ENCODE data around the gene ERFE.

Gene ERFE

GRCh38 chr2:238121511-238122286, 37.1 kb upstream of the ERFE start:
- no peaks in the 10 kb centered on the region for H3K36me3 ChIP-seq (ENCODE audit: insufficient read depth, low read depth, low read length)
- no peak overlapping the region for H3K4me3 ChIP-seq (ENCODE audit: low read length)
- H3K4me1 ChIP-seq (ENCODE audit: insufficient read depth, low read length) = no peaks in the 10 kb centered on the region
- no peaks in the 10 kb centered on the region for H3K9me3 ChIP-seq (ENCODE audit: insufficient read depth, low read depth, low read length)
- no peak overlapping the region for H3K27ac ChIP-seq (ENCODE audit: low read length)
- peaks cover 13% of the 10 kb centered on the region; the same call in 1 of the 2 replicates for H3K27me3 ChIP-seq (ENCODE audit: insufficient read depth, low read length)
- no peak overlapping the region for H3K9ac ChIP-seq (ENCODE audit: low read depth, low read length)

DNA sequence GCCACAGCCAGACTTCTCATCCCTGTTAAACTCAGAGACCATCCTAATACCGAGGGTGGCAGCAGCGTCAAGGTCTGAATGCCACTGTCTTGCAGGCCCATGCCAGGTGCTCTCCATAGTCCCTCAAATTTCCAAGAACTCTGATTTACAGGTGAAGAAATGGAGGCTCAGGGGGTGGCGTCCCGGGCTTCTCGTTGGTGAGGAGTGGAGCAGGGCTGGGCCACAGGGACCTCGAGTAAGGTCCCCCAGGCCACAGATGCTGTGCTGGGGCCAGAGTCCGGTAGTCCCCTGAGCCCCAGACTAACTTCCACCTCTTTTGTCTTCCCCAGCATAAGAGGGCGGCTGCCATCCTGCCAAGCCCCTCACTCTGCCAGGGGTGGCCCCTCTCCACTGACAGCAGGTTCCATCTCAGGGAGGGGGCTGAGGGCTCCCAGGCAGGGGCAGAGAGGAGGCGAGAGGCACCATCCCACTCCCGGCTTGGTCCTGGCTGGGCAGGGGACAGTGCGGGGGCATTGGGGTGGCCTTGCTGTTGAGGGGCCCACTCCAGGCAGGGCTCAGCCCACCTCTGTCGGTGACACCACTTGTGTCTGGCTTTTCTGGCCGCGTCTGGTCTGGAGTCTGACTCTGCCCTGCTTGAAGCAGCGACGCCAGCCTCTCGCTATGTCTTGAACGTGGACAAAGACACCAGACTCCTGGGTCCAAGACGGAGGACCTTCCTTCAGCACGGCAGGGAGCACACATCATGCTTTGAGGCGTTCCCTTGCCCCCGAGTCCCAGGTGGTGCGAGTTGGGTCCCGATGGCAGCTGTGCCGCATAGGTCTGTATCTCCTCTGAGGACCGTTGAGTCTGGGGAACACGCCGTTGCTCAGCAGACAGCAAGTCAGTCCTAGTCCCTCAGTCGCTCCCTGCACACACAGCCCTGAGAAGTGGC, 36.2 kb upstream of the ERFE start:
- H3K27me3 ChIP-seq (ENCODE audit: insufficient read depth, low read length) = peaks cover 12% of the 10 kb centered on the region; the same call in 1 of the 2 replicates
- no peaks in the 10 kb centered on the region for H3K36me3 ChIP-seq (ENCODE audit: insufficient read depth, low read depth, low read length)
- no peak overlapping the region for H3K9ac ChIP-seq (ENCODE audit: low read depth, low read length)
- no peak overlapping the region for H3K27ac ChIP-seq (ENCODE audit: low read length)
- H3K4me3 ChIP-seq (ENCODE audit: low read length) = no peak overlapping the region
- no peaks in the 10 kb centered on the region for H3K9me3 ChIP-seq (ENCODE audit: insufficient read depth, low read depth, low read length)
- no peaks in the 10 kb centered on the region for H3K4me1 ChIP-seq (ENCODE audit: insufficient read depth, low read length)

- H3K36me3 ChIP-seq (ENCODE audit: insufficient read depth, low read depth, low read length) = no peaks in the 10 kb centered on the region
- no peak overlapping the region for H3K27ac ChIP-seq (ENCODE audit: low read length)
- peaks cover 4% of the 10 kb centered on the region for H3K27me3 ChIP-seq (ENCODE audit: insufficient read depth, low read length)
- no peak overlapping the region for H3K4me3 ChIP-seq (ENCODE audit: low read length)
- H3K9me3 ChIP-seq (ENCODE audit: insufficient read depth, low read depth, low read length) = no peaks in the 10 kb centered on the region
- no peaks in the 10 kb centered on the region for H3K4me1 ChIP-seq (ENCODE audit: insufficient read depth, low read length)
- H3K9ac ChIP-seq (ENCODE audit: low read depth, low read length) = no peak overlapping the region
These were observed 35.4 kb upstream of the ERFE start for GRCh38 chr2:238123218-238123971.

DNA sequence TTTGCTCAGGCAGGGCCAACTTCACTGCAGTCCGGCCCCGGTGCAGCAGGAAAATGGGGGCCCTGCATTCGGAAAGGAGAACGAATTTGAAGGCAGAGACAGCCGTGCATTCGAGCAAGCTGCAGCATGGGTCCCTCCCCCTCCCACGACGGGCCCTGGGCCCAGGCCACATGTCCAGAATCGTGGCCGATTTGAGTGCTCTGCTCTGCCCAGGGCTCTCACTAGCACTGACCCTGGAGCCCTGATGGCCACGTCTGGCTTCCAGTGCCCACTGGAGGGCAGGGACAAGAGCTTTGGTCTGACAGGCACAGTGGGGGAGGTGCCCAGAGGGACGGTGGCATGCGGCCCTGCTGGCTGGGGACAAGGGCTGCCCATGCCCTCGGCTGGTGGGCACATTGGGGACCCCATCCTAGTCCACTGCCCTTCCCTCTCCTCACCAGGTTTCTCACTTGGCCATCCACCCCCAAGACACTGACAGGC, 34.7 kb upstream of the ERFE start:
- no peaks in the 10 kb centered on the region; the same call in 1 of the 2 replicates for H3K27me3 ChIP-seq (ENCODE audit: insufficient read depth, low read length)
- no peak overlapping the region for H3K27ac ChIP-seq (ENCODE audit: low read length)
- no peak overlapping the region for H3K9ac ChIP-seq (ENCODE audit: low read depth, low read length)
- no peaks in the 10 kb centered on the region for H3K4me1 ChIP-seq (ENCODE audit: insufficient read depth, low read length)
- H3K9me3 ChIP-seq (ENCODE audit: insufficient read depth, low read depth, low read length) = no peaks in the 10 kb centered on the region
- no peaks in the 10 kb centered on the region for H3K36me3 ChIP-seq (ENCODE audit: insufficient read depth, low read depth, low read length)
- no peak overlapping the region for H3K4me3 ChIP-seq (ENCODE audit: low read length)

DNA sequence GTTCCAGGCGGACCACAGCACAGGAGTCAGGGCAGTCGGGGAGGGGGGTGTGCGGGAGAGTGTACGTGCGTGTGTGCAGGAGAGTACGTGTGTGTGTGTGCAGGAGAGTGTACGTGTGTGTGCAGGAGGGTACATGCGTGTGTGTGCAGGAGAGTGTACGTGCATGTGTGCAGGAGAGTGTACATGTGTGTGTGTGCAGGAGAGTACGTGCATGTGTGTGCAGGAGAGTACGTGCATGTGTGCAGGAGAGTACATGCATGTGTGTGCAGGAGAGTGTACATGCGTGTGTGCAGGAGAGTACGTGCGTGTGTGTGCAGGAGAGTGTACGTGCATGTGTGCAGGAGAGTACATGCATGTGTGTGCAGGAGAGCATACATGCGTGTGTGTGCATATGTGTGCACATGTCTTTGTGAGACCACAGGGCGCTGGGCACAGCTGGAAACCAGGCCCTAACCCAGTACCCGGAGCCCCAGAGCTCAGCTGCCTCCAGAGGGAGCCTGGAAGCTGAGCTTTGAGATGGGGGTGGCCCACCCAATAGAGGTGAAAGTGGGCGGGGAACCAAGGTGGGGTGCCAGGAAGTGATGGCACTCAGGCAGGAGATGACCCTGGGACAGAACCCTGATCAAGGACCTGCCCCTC, 34.2 kb upstream of the ERFE start:
- no peaks in the 10 kb centered on the region; the same call in 1 of the 2 replicates for H3K27me3 ChIP-seq (ENCODE audit: insufficient read depth, low read length)
- no peak overlapping the region for H3K4me3 ChIP-seq (ENCODE audit: low read length)
- no peaks in the 10 kb centered on the region for H3K9me3 ChIP-seq (ENCODE audit: insufficient read depth, low read depth, low read length)
- H3K27ac ChIP-seq (ENCODE audit: low read length) = no peak overlapping the region
- H3K4me1 ChIP-seq (ENCODE audit: insufficient read depth, low read length) = no peaks in the 10 kb centered on the region
- H3K9ac ChIP-seq (ENCODE audit: low read depth, low read length) = no peak overlapping the region
- no peaks in the 10 kb centered on the region for H3K36me3 ChIP-seq (ENCODE audit: insufficient read depth, low read depth, low read length)

- Histone ChIP-seq H3K9ac (ENCODE audit: low read depth, low read length) (no peak overlapping the region), H3K9me3 (ENCODE audit: insufficient read depth, low read depth, low read length) (no peaks in the 10 kb centered on the region), H3K4me3 (ENCODE audit: low read length) (no peak overlapping the region), H3K27me3 (ENCODE audit: insufficient read depth, low read length) (no peaks in the 10 kb centered on the region; the same call in 1 of the 2 replicates), H3K36me3 (ENCODE audit: insufficient read depth, low read depth, low read length) (no peaks in the 10 kb centered on the region), H3K4me1 (ENCODE audit: insufficient read depth, low read length) (no peaks in the 10 kb centered on the region), H3K27ac (ENCODE audit: low read length) (no peak overlapping the region)
These were observed 33.5 kb upstream of the ERFE start for GRCh38 chr2:238125127-238125885.

DNA sequence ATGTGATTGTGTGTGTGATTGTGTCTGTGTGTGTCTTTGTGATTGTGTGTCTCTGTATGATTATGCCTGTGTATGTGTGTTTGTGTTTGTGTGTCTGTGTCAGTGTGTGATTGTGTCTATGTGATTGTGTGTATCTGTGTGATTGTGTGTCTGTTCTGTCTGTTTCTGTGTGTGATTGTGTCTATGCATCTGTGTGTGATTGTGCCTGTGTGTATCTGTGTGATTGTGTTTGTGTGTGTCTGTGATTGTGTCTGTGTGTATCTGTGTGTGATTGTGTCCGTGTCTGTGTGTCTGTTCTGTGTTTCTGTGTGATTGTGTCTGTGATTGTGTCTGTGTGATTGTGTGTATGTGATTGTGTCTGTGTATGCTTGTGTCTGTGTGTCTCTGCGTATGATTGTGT, 32.4 kb upstream of the ERFE start:
- no peak overlapping the region for H3K9ac ChIP-seq (ENCODE audit: low read depth, low read length)
- H3K27ac ChIP-seq (ENCODE audit: low read length) = no peak overlapping the region
- H3K27me3 ChIP-seq (ENCODE audit: insufficient read depth, low read length) = no peaks in the 10 kb centered on the region; the same call in 1 of the 2 replicates
- H3K4me1 ChIP-seq (ENCODE audit: insufficient read depth, low read length) = no peaks in the 10 kb centered on the region
- H3K36me3 ChIP-seq (ENCODE audit: insufficient read depth, low read depth, low read length) = no peaks in the 10 kb centered on the region
- H3K4me3 ChIP-seq (ENCODE audit: low read length) = no peak overlapping the region
- H3K9me3 ChIP-seq (ENCODE audit: insufficient read depth, low read depth, low read length) = no peaks in the 10 kb centered on the region

- H3K36me3 ChIP-seq (ENCODE audit: insufficient read depth, low read depth, low read length) = no peaks in the 10 kb centered on the region
- no peak overlapping the region for H3K27ac ChIP-seq (ENCODE audit: low read length)
- no peaks in the 10 kb centered on the region for H3K4me1 ChIP-seq (ENCODE audit: insufficient read depth, low read length)
- H3K27me3 ChIP-seq (ENCODE audit: insufficient read depth, low read length) = no peaks in the 10 kb centered on the region; the same call in 1 of the 2 replicates
- H3K4me3 ChIP-seq (ENCODE audit: low read length) = no peak overlapping the region
- H3K9me3 ChIP-seq (ENCODE audit: insufficient read depth, low read depth, low read length) = no peaks in the 10 kb centered on the region
- H3K9ac ChIP-seq (ENCODE audit: low read depth, low read length) = no peak overlapping the region
These were observed 32.0 kb upstream of the ERFE start for GRCh38 chr2:238126775-238127164.

DNA sequence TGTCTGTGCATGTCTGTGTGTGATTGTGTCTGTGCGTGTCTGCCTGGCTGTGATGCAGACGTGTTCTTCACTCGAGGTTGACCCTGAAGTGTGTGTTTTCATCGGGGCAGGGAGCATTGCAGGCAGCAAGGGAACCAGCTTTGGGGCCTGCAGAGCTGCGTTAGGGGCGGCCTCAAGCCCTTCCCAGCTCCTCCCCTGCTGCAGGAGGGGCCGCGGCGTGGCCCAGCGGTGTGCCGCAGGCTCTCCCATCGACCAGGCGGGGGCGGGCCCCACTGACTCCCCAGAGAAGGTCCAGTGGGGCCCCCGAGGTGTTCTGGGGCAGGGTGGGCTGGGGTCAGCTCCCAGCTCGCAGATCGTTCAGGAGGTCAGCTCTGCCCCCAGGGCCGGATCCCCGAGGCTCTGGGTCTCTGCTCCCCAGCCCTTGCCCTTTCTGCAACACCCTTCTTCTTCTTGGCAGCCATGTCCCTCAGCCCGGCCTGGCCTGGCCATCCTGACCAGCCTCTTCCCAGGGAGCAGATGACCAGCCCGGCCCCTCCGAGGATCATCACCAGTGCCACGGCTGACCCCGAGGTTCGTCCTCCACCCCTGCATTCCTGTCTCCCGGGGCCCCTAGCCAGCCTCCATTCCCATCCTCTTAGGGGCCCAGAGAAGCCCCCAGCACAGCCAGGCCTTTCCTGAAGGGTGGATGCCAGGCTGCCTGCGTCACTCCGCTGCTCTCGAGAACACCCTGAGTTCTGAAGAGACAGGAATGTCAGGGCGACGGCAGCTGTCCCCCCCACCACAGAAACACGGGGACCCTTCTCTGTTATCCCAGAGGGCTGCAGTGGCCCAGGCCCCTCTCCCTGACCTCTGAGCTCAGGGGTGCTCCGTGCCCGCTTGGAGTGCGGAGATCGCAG, 31.4 kb upstream of the ERFE start:
- Histone ChIP-seq H3K27ac (ENCODE audit: low read length) (no peak overlapping the region), H3K4me1 (ENCODE audit: insufficient read depth, low read length) (no peaks in the 10 kb centered on the region), H3K9ac (ENCODE audit: low read depth, low read length) (no peak overlapping the region), H3K36me3 (ENCODE audit: insufficient read depth, low read depth, low read length) (no peaks in the 10 kb centered on the region), H3K27me3 (ENCODE audit: insufficient read depth, low read length) (no peaks in the 10 kb centered on the region; the same call in 1 of the 2 replicates), H3K9me3 (ENCODE audit: insufficient read depth, low read depth, low read length) (no peaks in the 10 kb centered on the region), H3K4me3 (ENCODE audit: low read length) (no peak overlapping the region)

GRCh38 chr2:238128061-238128440, 30.7 kb upstream of the ERFE start:
- no peaks in the 10 kb centered on the region for H3K9me3 ChIP-seq (ENCODE audit: insufficient read depth, low read depth, low read length)
- no peak overlapping the region for H3K4me3 ChIP-seq (ENCODE audit: low read length)
- no peaks in the 10 kb centered on the region for H3K4me1 ChIP-seq (ENCODE audit: insufficient read depth, low read length)
- no peak overlapping the region for H3K27ac ChIP-seq (ENCODE audit: low read length)
- H3K36me3 ChIP-seq (ENCODE audit: insufficient read depth, low read depth, low read length) = no peaks in the 10 kb centered on the region
- H3K27me3 ChIP-seq (ENCODE audit: insufficient read depth, low read length) = no peaks in the 10 kb centered on the region; the same call in 1 of the 2 replicates
- no peak overlapping the region for H3K9ac ChIP-seq (ENCODE audit: low read depth, low read length)
